H1 (cell line): Measurements from ENCODE around the gene STKLD1. TPM values are rescaled to one million over a fixed set of nuclear protein-coding genes. Genes with fewer than 3 reads are reported as not detected.

Experiments used
- CTCF ChIA-PET: fragments of 300-600 bp; sonication (Branson Sonifier 250); formaldehyde crosslinking; loops from one replicate; lab custom pipeline; 2021; ENCODE audit not compliant: partially characterized antibody; lab: Charles Lee
- POLR2A ChIA-PET: fragments of 300-600 bp; sonication (Branson Sonifier 250); formaldehyde crosslinking; loops from one replicate; lab custom pipeline; 2021; ENCODE audit warnings: inconsistent platforms; ENCODE audit not compliant: partially characterized antibody; lab: Charles Lee
- DNase-seq, 2 experiments: peaks; one replicate each; pipeline versions ENCODE4 v3.0.0 to v3.0.0-alpha.2; 2010 to 2022; ENCODE audit warnings: low spot score in 2 of 2, low read depth in 1 of 2, mixed read lengths in 1 of 2
- FAIRE-seq: peaks from 2 replicates; lab custom pipeline; 2011; peaks lifted over from hg19 to GRCh38; lab: Jason Lieb, UNC
- H2AFZ ChIP-seq: 2 replicates; pipeline ENCODE4 v1.8.1; 2012; ENCODE audit warnings: low read length, inconsistent platforms
- H2AK5ac ChIP-seq: 2 replicates; pipeline ENCODE4 v1.6.1; 2013; ENCODE audit warnings: low read depth, low read length
- H2BK120ac ChIP-seq: replicated peaks from 2 replicates; pipeline ENCODE3; 2013; ENCODE audit warnings: low read depth, low read length, inconsistent platforms
- H2BK12ac ChIP-seq: 2 replicates; pipeline ENCODE4 v1.6.1; 2013; ENCODE audit warnings: low read depth, low read length
- H2BK15ac ChIP-seq: 2 replicates; pipeline ENCODE4 v1.6.1; 2013; ENCODE audit warnings: low read length
- H2BK20ac ChIP-seq: 2 replicates; pipeline ENCODE4 v1.6.1; 2013; ENCODE audit warnings: low read length
- H2BK5ac ChIP-seq: 2 replicates; pipeline ENCODE4 v1.6.1; 2013; ENCODE audit warnings: low read depth, low read length
- H3K14ac ChIP-seq: 2 replicates; pipeline ENCODE4 v1.6.1; 2013; ENCODE audit warnings: inconsistent platforms; ENCODE audit not compliant: insufficient read length
- H3K18ac ChIP-seq: 2 replicates; pipeline ENCODE4 v1.6.1; 2013; ENCODE audit warnings: low read length; ENCODE audit errors: extremely low read depth
- H3K23ac ChIP-seq: 2 replicates; pipeline ENCODE4 v1.6.1; 2013; ENCODE audit warnings: inconsistent platforms; ENCODE audit not compliant: insufficient read length
- H3K23me2 ChIP-seq: 2 replicates; pipeline ENCODE4 v1.6.1; 2013; ENCODE audit warnings: low read depth, low read length
- H3K27ac ChIP-seq: 2 replicates; pipeline ENCODE4 v1.6.1; 2011; ENCODE audit warnings: low read depth, low read length, inconsistent platforms
- H3K27me3 ChIP-seq, 4 experiments: replicated peaks in 1 of 4; 1 replicate in 1 of 4; 2 replicates in 3 of 4; pipeline versions ENCODE4 v1.6.1 to v1.8.1; 2011 to 2013; ENCODE audit warnings: low read length in 3 of 4, mild to moderate bottlenecking in 3 of 4, inconsistent platforms in 2 of 4, mixed read lengths in 2 of 4, moderate library complexity in 1 of 4; ENCODE audit not compliant: control insufficient read depth in 3 of 4, insufficient read depth in 3 of 4; ENCODE audit errors: extremely low read depth in 1 of 4
- H3K36me3 ChIP-seq, 4 experiments: 2 replicates each; pipeline versions ENCODE4 v1.6.1 to v1.8.1; 2011 to 2013; ENCODE audit warnings: mild to moderate bottlenecking in 4 of 4, low read length in 3 of 4, moderate library complexity in 2 of 4, control low read depth in 1 of 4, inconsistent platforms in 1 of 4; ENCODE audit not compliant: insufficient read depth in 4 of 4, control insufficient read depth in 2 of 4
- H3K4ac ChIP-seq: replicated peaks from 2 replicates; pipeline ENCODE3; 2013; ENCODE audit warnings: low read length, low read depth, mixed read lengths, inconsistent platforms; ENCODE audit not compliant: insufficient read length
- H3K4me1 ChIP-seq, 4 experiments: replicated peaks in 1 of 4; 1 replicate in 1 of 4; 2 replicates in 3 of 4; pipeline versions ENCODE4 v1.6.1 to v1.8.1; 2011 to 2013; ENCODE audit warnings: low read length in 3 of 4, inconsistent platforms in 2 of 4, mixed read lengths in 1 of 4; ENCODE audit not compliant: insufficient read depth in 4 of 4, control insufficient read depth in 3 of 4
- H3K4me2 ChIP-seq, 2 experiments: 2 replicates each; pipeline versions ENCODE4 v1.6.1 to v1.8.1; 2011 to 2013; ENCODE audit warnings: low read depth in 2 of 2, low read length in 2 of 2, control low read depth in 1 of 2, inconsistent platforms in 1 of 2, mild to moderate bottlenecking in 1 of 2; ENCODE audit not compliant: insufficient read depth in 1 of 2
- H3K4me3 ChIP-seq, 4 experiments: fragments of 200-600, 300-600 bp in 1 of 4; sonication (generic), shearing (Covaris generic), sonication (Bioruptor Twin) in 1 of 4; 2 replicates each; pipeline versions ENCODE4 v1.5.1 to v1.8.1; 2011 to 2016; ENCODE audit warnings: low read length in 4 of 4, low read depth in 3 of 4, control low read depth in 2 of 4, inconsistent platforms in 2 of 4, mild to moderate bottlenecking in 2 of 4, mixed read lengths in 1 of 4, moderate library complexity in 1 of 4; ENCODE audit not compliant: insufficient read depth in 2 of 4; ENCODE audit errors: extremely low read depth in 1 of 4
- H3K56ac ChIP-seq: replicated peaks from 2 replicates; pipeline ENCODE3; 2013; ENCODE audit warnings: low read depth, mild to moderate bottlenecking, mixed read lengths, low read length, inconsistent platforms; ENCODE audit not compliant: insufficient read length
- H3K79me1 ChIP-seq: 2 replicates; pipeline ENCODE4 v1.6.1; 2013; ENCODE audit warnings: low read depth, low read length, control low read depth
- H3K79me2 ChIP-seq, 2 experiments: 2 replicates each; pipeline versions ENCODE4 v1.6.1 to v1.8.1; 2012 to 2013; ENCODE audit warnings: low read length in 2 of 2, mild to moderate bottlenecking in 2 of 2, inconsistent platforms in 1 of 2; ENCODE audit not compliant: insufficient read depth in 2 of 2, control insufficient read depth in 1 of 2
- H3K9ac ChIP-seq, 4 experiments: replicated peaks in 1 of 4; 1 replicate in 1 of 4; 2 replicates in 3 of 4; pipeline versions ENCODE4 v1.6.1 to v1.8.1; 2011 to 2013; ENCODE audit warnings: low read depth in 3 of 4, low read length in 3 of 4, control low read depth in 2 of 4, mild to moderate bottlenecking in 2 of 4, moderate library complexity in 2 of 4, inconsistent platforms in 1 of 4; ENCODE audit errors: extremely low read depth in 1 of 4
- H3K9me3 ChIP-seq, 2 experiments: 2 replicates each; pipeline versions ENCODE4 v1.6.1 to v1.8.1; 2012 to 2013; ENCODE audit warnings: mild to moderate bottlenecking in 2 of 2, moderate library complexity in 2 of 2, control low read depth in 1 of 2, inconsistent platforms in 1 of 2, low read depth in 1 of 2, low read length in 1 of 2, mixed read lengths in 1 of 2; ENCODE audit not compliant: insufficient read depth in 2 of 2
- H4K20me1 ChIP-seq, 2 experiments: replicated peaks in 1 of 2; 2 replicates each; pipeline versions ENCODE3 to v1.8.1; 2011 to 2013; ENCODE audit warnings: inconsistent platforms in 2 of 2, low read length in 2 of 2, mild to moderate bottlenecking in 1 of 2; ENCODE audit not compliant: insufficient read depth in 2 of 2, control insufficient read depth in 1 of 2
- H4K5ac ChIP-seq: 2 replicates; pipeline ENCODE4 v1.6.1; 2013; ENCODE audit warnings: low read length, low read depth, mixed read lengths, inconsistent platforms; ENCODE audit not compliant: insufficient read length
- H4K8ac ChIP-seq: 2 replicates; pipeline ENCODE4 v1.8.0; 2013; ENCODE audit warnings: mild to moderate bottlenecking, moderate library complexity, low read length, inconsistent platforms; ENCODE audit not compliant: insufficient read depth; ENCODE audit errors: extremely low read depth
- H4K91ac ChIP-seq: replicated peaks from 2 replicates; pipeline ENCODE3; 2013; ENCODE audit warnings: low read length, mixed read lengths, inconsistent platforms; ENCODE audit not compliant: insufficient read length
- ASH2L ChIP-seq: fragments of 200-600, 300-600 bp; sonication (generic); IDR thresholded peaks from one replicate; pipeline ENCODE4 v1.7.1; 2017; ENCODE audit warnings: low read length
- CTBP2 ChIP-seq: IDR thresholded peaks from 2 replicates; pipeline ENCODE4 v1.7.0; 2011; ENCODE audit warnings: borderline replicate concordance, mild to moderate bottlenecking, moderate library complexity, mixed read lengths, low read length; ENCODE audit not compliant: insufficient read depth, insufficient read length
- CTCF ChIP-seq, 3 experiments: IDR thresholded peaks; 1 replicate in 2 of 3; 2 replicates in 1 of 3; pipeline versions ENCODE4 v1.5.1 to v1.6.1; 2011; ENCODE audit warnings: low read length in 3 of 3, mild to moderate bottlenecking in 3 of 3, inconsistent platforms in 2 of 3, low read depth in 1 of 3, moderate library complexity in 1 of 3; ENCODE audit not compliant: insufficient read depth in 1 of 3; ENCODE audit errors: control extremely low read depth in 1 of 3
- EP300 ChIP-seq, 2 experiments: IDR thresholded peaks; 1 replicate in 1 of 2; 2 replicates in 1 of 2; pipeline ENCODE4 v1.6.1; 2011 to 2012; ENCODE audit warnings: low read depth in 2 of 2, low read length in 2 of 2, mild to moderate bottlenecking in 2 of 2, borderline replicate concordance in 1 of 2, inconsistent platforms in 1 of 2, moderate library complexity in 1 of 2
- EZH2 ChIP-seq: fragments of 200-600 bp; sonication (generic); IDR thresholded peaks from 2 replicates; pipeline ENCODE4 v1.7.1; 2012; ENCODE audit warnings: low read depth, mild to moderate bottlenecking, moderate library complexity, low read length, inconsistent platforms; ENCODE audit not compliant: severe bottlenecking
- FOSL1 ChIP-seq: IDR thresholded peaks from 2 replicates; pipeline ENCODE4 v1.6.1; 2011; ENCODE audit warnings: mild to moderate bottlenecking, low read depth, low read length, moderate library complexity; ENCODE audit not compliant: insufficient read depth
- HDAC2 ChIP-seq, 2 experiments: fragments of 300-600 bp in 1 of 2; sonication (generic) in 1 of 2; IDR thresholded peaks; 2 replicates each; pipeline ENCODE4 v1.6.1; 2011 to 2012; ENCODE audit warnings: low read depth in 2 of 2, low read length in 2 of 2, mild to moderate bottlenecking in 2 of 2, moderate library complexity in 2 of 2, borderline replicate concordance in 1 of 2, inconsistent platforms in 1 of 2
- RBBP5 ChIP-seq: IDR thresholded peaks from 2 replicates; pipeline ENCODE4 v1.7.1; 2012; ENCODE audit warnings: low read depth, mild to moderate bottlenecking, inconsistent platforms, low read length, moderate library complexity, borderline replicate concordance
- SP2 ChIP-seq: IDR thresholded peaks from 2 replicates; pipeline ENCODE4 v1.6.1; 2012; ENCODE audit warnings: mild to moderate bottlenecking, low read length, inconsistent platforms
- WGBS, 2 experiments: shearing (Covaris generic) in 1 of 2; methylation state at CpG; one replicate each; pipeline versions ENCODE4 v1.1.6 to v1.1.7; 2013 to 2015; ENCODE audit warnings: low lambda C conversion rate in 2 of 2, mixed read lengths in 2 of 2, inconsistent platforms in 1 of 2, low coverage in 1 of 2, missing lambda C conversion rate in 1 of 2; ENCODE audit not compliant: insufficient replicate concordance in 2 of 2, insufficient coverage in 1 of 2, insufficient read length in 1 of 2; ENCODE audit errors: extremely low coverage in 1 of 2, missing lambda C conversion rate in 1 of 2; 5-methylcytosine and 5-hydroxymethylcytosine counted together
- polyA plus RNA-seq, 7 experiments: library from polyadenylated mRNA; depleted of rRNA in 3 of 7; stranded (reverse) in 5 of 7; unstranded in 2 of 7; fragments of >200 nt in 5 of 7; fragments of 200-250 nt in 2 of 7; gene quantifications; 1 replicate in 5 of 7; 2 replicates in 1 of 7; 4 replicates in 1 of 7; pipeline versions ENCODE4 v1.2.1 to v1.2.3, GENCODE V29; 2011 to 2013; ENCODE audit warnings: missing spikeins in 2 of 7, mixed read lengths in 2 of 7
- total RNA-seq: library from RNA; stranded (reverse); fragmentation: NEBNext Ultra II Directional; extraction: Animal tissue kit (Norgen Biotek cat#: 25700); gene quantifications from 2 replicates; pipeline ENCODE4 v1.2.1, GENCODE V29; 2021

STKLD1 gene
- total and polyA plus RNA-seq, 2 of the 8 experiments (the other 6 are each of a cell fraction or from before 2014, with no cell fraction given): 0.26 TPM; not detected in 1

- H3K4ac ChIP-seq: no peak overlapping the region
- H3K56ac ChIP-seq: no peak overlapping the region
- H3K27me3 ChIP-seq: no peaks in the 10 kb centered on the region
- H2AFZ ChIP-seq: no peak overlapping the region
- H2BK12ac ChIP-seq: no peak overlapping the region
- peaks cover 20 to 47% (median 35%) of the 10 kb centered on the region in 4 experiments for H3K36me3 ChIP-seq
- no peak overlapping the region for H3K18ac ChIP-seq
- no peak overlapping the region for H2BK20ac ChIP-seq
- peak overlapping the region; percentile 22 to 70; a peak in 2 of 4 replicates for H3K4me2 ChIP-seq
- no peak overlapping the region for H2AK5ac ChIP-seq
- no peak overlapping the region for H4K91ac ChIP-seq
- H3K23me2 ChIP-seq: peaks cover 7% of the 10 kb centered on the region; the same call in 1 of the 2 replicates
- no peak overlapping the region for H4K8ac ChIP-seq
- no peak overlapping the region for H2BK120ac ChIP-seq
- no peak overlapping the region for H2BK15ac ChIP-seq
- POLR2A ChIA-PET: interaction anchor here (0.6 to 7.3 kb wide), 9 partner anchors 9 to 176 kb away, joined by 3 to 120 read pairs (median 4); partner anchors contain the start of genes MED22 and RPL7A
- DNase-seq (peak in 1 of 2 experiments; percentile 67), FAIRE-seq (no peak)
- H4K5ac ChIP-seq: no peak overlapping the region
- H3K79me2 ChIP-seq: peaks cover 0 to 15% of the 10 kb centered on the region in 2 experiments; a peak in 2 of 4 replicates
- 0 out of 2 replicates have a peak overlapping the region, but pooled peaks have one; percentile 44 for H2BK5ac ChIP-seq
- CTCF ChIA-PET: interaction anchor here (0.6 to 7.0 kb wide), 7 partner anchors 9 to 153 kb away, joined by 3 to 123 read pairs (median 4); no protein-coding TSS in a partner anchor
- no peak overlapping the region for H3K14ac ChIP-seq
- peaks cover 0 to 9% (median 2%) of the 10 kb centered on the region in 4 experiments; a peak in 1 of 7 replicates for H3K4me1 ChIP-seq
- no peak overlapping the region for H3K9ac ChIP-seq
- H3K27ac ChIP-seq: no peak overlapping the region
- peaks cover 10% of the 10 kb centered on the region for H3K79me1 ChIP-seq
- H4K20me1 ChIP-seq: peaks cover 4 to 16% of the 10 kb centered on the region in 2 experiments
- H3K4me3 ChIP-seq: peak overlapping the region in 1 of 4 experiments; percentile 95; a peak in 2 of 8 replicates
- no peaks in the 10 kb centered on the region for H3K9me3 ChIP-seq
- WGBS, 2 experiments: 76% methylated on average over 6 of the region's 6 CpGs; no CpG with 5 or more reads in 1 of the 2 experiments
- H3K23ac ChIP-seq: no peak overlapping the region
- TF ChIP-seq FOSL1 (no peak), CTBP2 (no peak), CTCF (IDR thresholded peaks at IDR 0.05; ENCODE audit: control extremely low read depth in 1 of 3, insufficient read depth in 1 of 3, low read depth in 1 of 3, low read length in 3 of 3) (no peak), EZH2 (no peak), EP300 (IDR thresholded peaks at IDR 0.05; ENCODE audit: borderline replicate concordance in 1 of 2, low read depth in 2 of 2, low read length in 2 of 2) (no peak), HDAC2 (IDR thresholded peaks at IDR 0.05; ENCODE audit: borderline replicate concordance in 1 of 2, low read depth in 2 of 2, low read length in 2 of 2) (no peak), SP2 (no peak), RBBP5 (no peak), ASH2L (no peak)
These were observed 42.0 kb upstream of the STKLD1 start for GRCh38 chr9:133334161-133334560.
